ENCODE data around the gene MRFAP1. TPM values are rescaled to one million over a fixed set of nuclear protein-coding genes. Genes with fewer than 3 reads are reported as not detected.

Gene MRFAP1
- total RNA-seq (100 and 113 TPM in 2 replicates), polyA plus RNA-seq (54.8 and 108 TPM in 2 replicates), polyA minus RNA-seq (63.8 TPM in 2 replicates)
- total RNA-seq (2013) = 53.7 TPM

DNA sequence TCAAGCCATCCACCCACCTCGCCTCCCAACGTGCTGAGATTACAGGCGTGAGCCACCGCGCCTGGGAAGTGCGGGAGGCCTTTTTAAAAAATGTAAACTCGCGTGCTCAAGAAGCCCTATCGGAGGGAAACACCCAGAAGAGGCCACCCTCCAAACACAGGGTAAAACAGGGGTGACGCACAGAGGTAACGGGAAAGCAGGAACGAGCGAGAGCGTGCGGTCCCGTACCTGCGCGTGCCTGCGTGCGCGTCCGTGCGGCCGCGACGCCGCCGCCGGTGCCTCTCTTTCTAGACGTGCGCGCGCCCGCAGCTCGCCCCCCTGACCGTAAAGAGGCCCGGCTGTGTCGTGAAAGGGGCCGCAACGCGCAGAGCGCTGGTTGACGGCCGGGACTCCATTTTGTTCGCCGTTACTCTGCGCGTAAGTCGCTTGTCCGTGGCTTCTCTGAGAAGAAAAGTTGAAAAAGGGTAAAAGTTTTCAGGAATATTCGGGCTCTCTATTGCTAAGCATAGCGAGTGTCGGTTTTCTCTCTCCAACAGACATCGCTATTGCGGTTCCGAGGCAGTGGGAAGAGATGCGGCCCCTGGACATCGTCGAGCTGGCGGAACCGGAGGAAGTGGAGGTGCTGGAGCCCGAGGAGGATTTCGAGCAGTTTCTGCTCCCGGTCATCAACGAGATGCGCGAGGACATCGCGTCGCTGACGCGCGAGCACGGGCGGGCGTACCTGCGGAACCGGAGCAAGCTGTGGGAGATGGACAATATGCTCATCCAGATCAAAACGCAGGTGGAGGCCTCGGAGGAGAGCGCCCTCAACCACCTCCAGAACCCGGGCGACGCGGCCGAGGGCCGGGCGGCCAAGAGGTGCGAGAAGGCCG lies at the start of gene MRFAP1:
TSS of gene MRFAP1 (plus strand) at position 394 of the 872 bp plus-strand sequence. CDS start at position 572, 178 bp downstream.
- peak within 1 kb of the TSS; percentile 98 for H3K4me2 ChIP-seq (replicated peaks; ENCODE audit: low read depth, low read length, poor library complexity, severe bottlenecking)
- peak within 1 kb of the TSS; percentile 99 for H3K9ac ChIP-seq (ENCODE audit: low read length)
- POLR2A ChIA-PET = interaction anchor here (0.7 to 2.7 kb wide), 13 partner anchors 17 to 427 kb away, joined by 3 to 23 read pairs (median 6); partner anchors contain the start of genes BLOC1S4, GRPEL1, MRFAP1L1 and TADA2B
- CTCF ChIA-PET = interaction anchor here (0.6 to 1.7 kb wide), 8 partner anchors 31 to 430 kb away, joined by 3 to 7 read pairs (median 4); partner anchors contain the start of genes BLOC1S4, MAN2B2 and MRFAP1L1
- H3K4me3 ChIP-seq (ENCODE audit: control extremely low read depth in 1 of 5, extremely low read depth in 1 of 5, insufficient read depth in 1 of 5, low read depth in 2 of 5, low read length in 4 of 5) = peak within 1 kb of the TSS; percentile 83 to 99 (median 96)
- peak within 1 kb of the TSS; percentile 98 for H3K27ac Mint-ChIP-seq
- ATAC-seq (ENCODE audit: low read depth) (peak; percentile 87), DNase-seq (peak; percentile 97)
- peak within 1 kb of the TSS; percentile 99 for H3K4me3 Mint-ChIP-seq
- H3K36me3 ChIP-seq (replicated peaks in 1 of 2; ENCODE audit: control extremely low read depth in 1 of 2, control insufficient read depth in 1 of 2, extremely low read depth in 1 of 2, insufficient read depth in 2 of 2, low read length in 1 of 2) = peaks cover 3 to 18% of the 10 kb centered on the region in 2 experiments
- peaks cover 50% of the 10 kb centered on the region for H3K79me2 ChIP-seq (ENCODE audit: control insufficient read depth, insufficient read depth, low read length)
- peaks cover 33% of the 10 kb centered on the region for H3K4me1 Mint-ChIP-seq
- H2AFZ ChIP-seq (ENCODE audit: insufficient read depth, low read depth, low read length, poor library complexity, severe bottlenecking) = peak within 1 kb of the TSS; percentile 94
- no peaks in the 10 kb centered on the region for H3K9me3 Mint-ChIP-seq (ENCODE audit: insufficient read depth)
- intact Hi-C loops (cut with micrococcal nuclease) = loop anchor here (1.0 kb wide), 7 partner anchors 34 to 428 kb away; partner anchors contain the start of genes BLOC1S4, GRPEL1, MAN2B2 and MRFAP1L1
- H3K27me3 Mint-ChIP-seq = no peaks in the 10 kb centered on the region
- H3K27ac ChIP-seq (ENCODE audit: low read length in 2 of 2) = peak within 1 kb of the TSS; percentile 95 to 96
- peaks cover 17 to 25% of the 10 kb centered on the region in 2 donors for H3K4me1 ChIP-seq (ENCODE audit: control insufficient read depth in 2 of 2, insufficient read depth in 2 of 2, low read length in 2 of 2)
- peaks cover 13% of the 10 kb centered on the region for H4K20me1 ChIP-seq (ENCODE audit: control insufficient read depth, insufficient read depth, low read length, poor library complexity, severe bottlenecking)
- TF ChIP-seq, protein P1, sequence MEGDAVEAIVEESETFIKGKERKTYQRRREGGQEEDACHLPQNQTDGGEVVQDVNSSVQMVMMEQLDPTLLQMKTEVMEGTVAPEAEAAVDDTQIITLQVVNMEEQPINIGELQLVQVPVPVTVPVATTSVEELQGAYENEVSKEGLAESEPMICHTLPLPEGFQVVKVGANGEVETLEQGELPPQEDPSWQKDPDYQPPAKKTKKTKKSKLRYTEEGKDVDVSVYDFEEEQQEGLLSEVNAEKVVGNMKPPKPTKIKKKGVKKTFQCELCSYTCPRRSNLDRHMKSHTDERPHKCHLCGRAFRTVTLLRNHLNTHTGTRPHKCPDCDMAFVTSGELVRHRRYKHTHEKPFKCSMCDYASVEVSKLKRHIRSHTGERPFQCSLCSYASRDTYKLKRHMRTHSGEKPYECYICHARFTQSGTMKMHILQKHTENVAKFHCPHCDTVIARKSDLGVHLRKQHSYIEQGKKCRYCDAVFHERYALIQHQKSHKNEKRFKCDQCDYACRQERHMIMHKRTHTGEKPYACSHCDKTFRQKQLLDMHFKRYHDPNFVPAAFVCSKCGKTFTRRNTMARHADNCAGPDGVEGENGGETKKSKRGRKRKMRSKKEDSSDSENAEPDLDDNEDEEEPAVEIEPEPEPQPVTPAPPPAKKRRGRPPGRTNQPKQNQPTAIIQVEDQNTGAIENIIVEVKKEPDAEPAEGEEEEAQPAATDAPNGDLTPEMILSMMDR (IDR thresholded peaks at IDR 0.05) = no peak
- TF ChIP-seq EZH2 (IDR thresholded peaks at IDR 0.05; ENCODE audit: borderline replicate concordance, insufficient read depth, low read depth, low read length, poor library complexity, severe bottlenecking) = no peak
- H3K27me3 ChIP-seq (replicated peaks in 1 of 4; ENCODE audit: control extremely low read depth in 1 of 4, control insufficient read depth in 3 of 4, insufficient read depth in 4 of 4, low read length in 3 of 4) = no peaks in the 10 kb centered on the region
- peaks cover 0 to 3% (median 0%) of the 10 kb centered on the region in 3 donors for H3K9me3 ChIP-seq (ENCODE audit: control extremely low read depth in 1 of 3, control insufficient read depth in 2 of 3, insufficient read depth in 1 of 3, low read length in 2 of 3)
- WGBS (ENCODE audit: insufficient coverage) = under 1% methylated on average over 90 of the region's 90 CpGs

Data from B cell (primary cell).